Esophagus squamous epithelium (tissue), 5 donors: ENCODE measurements around the gene FAM20C. TPM values are rescaled to one million over a fixed set of nuclear protein-coding genes. Genes with fewer than 3 reads are reported as not detected.

Experiments
- DNase-seq: peaks from one replicate; lab custom pipeline; 2025; lab: John Stamatoyannopoulos, UW
- H3K27ac ChIP-seq, 4 donors: fragments of 200-600 bp; sonication (generic); one replicate each; pipeline ENCODE4 v1.5.1; 2016 to 2019; ENCODE audit warnings: mild to moderate bottlenecking in 1 of 4
- H3K27me3 ChIP-seq, 4 donors: fragments of 200-600 bp; sonication (generic); 1 replicate in 3 of 4; 2 replicates in 1 of 4; pipeline versions ENCODE4 v1.5.1 to v1.6.0; 2017 to 2021; ENCODE audit warnings: antibody characterized with exemption in 1 of 4
- H3K36me3 ChIP-seq, 3 donors: fragments of 200-600 bp; sonication (generic); one replicate each; pipeline ENCODE4 v1.5.1; 2016 to 2019
- H3K4me1 ChIP-seq, 3 donors: fragments of 200-600 bp; sonication (generic); one replicate each; pipeline ENCODE4 v1.5.1; 2017 to 2019
- H3K4me3 ChIP-seq, 4 donors: fragments of 200-600 bp; sonication (generic); 1 replicate in 3 of 4; 2 replicates in 1 of 4; pipeline ENCODE4 v1.5.1; 2016 to 2019; ENCODE audit warnings: mild to moderate bottlenecking in 2 of 4, moderate library complexity in 1 of 4
- H3K9me3 ChIP-seq, 3 donors: fragments of 200-600 bp; sonication (generic); one replicate each; pipeline ENCODE4 v1.5.1; 2016 to 2019
- POLR2A ChIP-seq, 4 donors: fragments of 450-650 bp; IDR thresholded peaks; one replicate each; pipeline ENCODE4 v1.6.1; 2017; ENCODE audit warnings: antibody characterized with exemption in 4 of 4, mild to moderate bottlenecking in 4 of 4, moderate library complexity in 3 of 4
- WGBS, 2 donors: methylation state at CpG; one replicate each; pipeline ENCODE4 v1.1.5; 2018; 5-methylcytosine and 5-hydroxymethylcytosine counted together
- intact Hi-C: fragments of 100-400 bp; cut with DNase I; formaldehyde crosslinking; loops from one replicate; pipeline ENCODE4 v1.15.0; 2022
- total RNA-seq, 4 donors: library from RNA; depleted of rRNA; stranded (reverse); fragments of >200 nt; gene quantifications; one replicate each; pipeline ENCODE4 v1.1.0, GENCODE V29; 2016
- TF ChIP-seq, protein P1 (sequence below), 6 experiments: fragments of 450-650 bp in 4 of 6; fragments of 200-600 bp in 2 of 6; sonication (generic) in 2 of 6; IDR thresholded peaks; one replicate each; pipeline ENCODE4 v1.5.1; 2016 to 2019; ENCODE audit warnings: antibody characterized with exemption in 6 of 6, mild to moderate bottlenecking in 4 of 6, moderate library complexity in 4 of 6
- donor health status: DM: yes; HTN: yes; CAD: no.

Gene FAM20C
- total RNA-seq, 4 donors from 2014 or later, result 8.5 to 16.0 (median 13.7) TPM

DNA sequence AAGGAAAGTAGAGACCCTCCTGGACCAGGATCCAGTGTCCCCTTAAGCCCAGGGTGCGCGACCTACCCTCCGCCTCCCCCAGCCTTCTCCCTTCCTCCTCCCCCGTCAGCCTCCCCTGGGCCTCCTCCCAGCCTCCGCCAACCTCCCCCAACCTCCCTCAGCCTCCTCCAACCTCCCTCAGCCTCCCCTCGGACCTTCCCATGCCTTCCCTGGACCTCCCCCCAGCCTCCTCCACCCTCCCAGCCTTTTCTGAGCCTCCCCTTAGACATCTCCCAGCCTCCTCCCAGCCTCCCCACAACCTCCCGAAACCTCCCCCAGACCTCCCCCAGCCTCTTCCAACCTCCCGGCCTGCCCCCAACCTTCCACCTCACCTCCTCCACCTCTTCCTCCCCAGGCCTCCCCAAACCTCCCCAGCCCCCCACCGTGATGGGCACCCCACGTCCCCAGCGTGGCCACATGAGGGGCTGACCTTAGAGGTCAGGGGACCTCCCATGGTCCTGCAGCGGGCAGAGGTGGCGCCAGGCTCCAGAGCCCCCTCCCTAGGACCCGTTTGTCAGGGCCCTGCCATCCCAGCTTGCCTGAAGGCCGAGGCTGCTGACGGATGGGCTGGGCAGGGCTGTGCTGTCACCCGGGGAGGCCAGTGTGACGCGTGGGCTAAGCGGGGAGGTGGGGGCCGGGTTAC, 18.8 kb downstream of the FAM20C start:
- no peak for DNase-seq
- WGBS, 2 donors, result 93 to 97% methylated on average over 6 to 7 of the region's 21 CpGs
- no peak for TF ChIP-seq POLR2A (IDR thresholded peaks at IDR 0.05)
- TF ChIP-seq, protein P1, sequence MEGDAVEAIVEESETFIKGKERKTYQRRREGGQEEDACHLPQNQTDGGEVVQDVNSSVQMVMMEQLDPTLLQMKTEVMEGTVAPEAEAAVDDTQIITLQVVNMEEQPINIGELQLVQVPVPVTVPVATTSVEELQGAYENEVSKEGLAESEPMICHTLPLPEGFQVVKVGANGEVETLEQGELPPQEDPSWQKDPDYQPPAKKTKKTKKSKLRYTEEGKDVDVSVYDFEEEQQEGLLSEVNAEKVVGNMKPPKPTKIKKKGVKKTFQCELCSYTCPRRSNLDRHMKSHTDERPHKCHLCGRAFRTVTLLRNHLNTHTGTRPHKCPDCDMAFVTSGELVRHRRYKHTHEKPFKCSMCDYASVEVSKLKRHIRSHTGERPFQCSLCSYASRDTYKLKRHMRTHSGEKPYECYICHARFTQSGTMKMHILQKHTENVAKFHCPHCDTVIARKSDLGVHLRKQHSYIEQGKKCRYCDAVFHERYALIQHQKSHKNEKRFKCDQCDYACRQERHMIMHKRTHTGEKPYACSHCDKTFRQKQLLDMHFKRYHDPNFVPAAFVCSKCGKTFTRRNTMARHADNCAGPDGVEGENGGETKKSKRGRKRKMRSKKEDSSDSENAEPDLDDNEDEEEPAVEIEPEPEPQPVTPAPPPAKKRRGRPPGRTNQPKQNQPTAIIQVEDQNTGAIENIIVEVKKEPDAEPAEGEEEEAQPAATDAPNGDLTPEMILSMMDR (IDR thresholded peaks at IDR 0.05), result no peak
- H3K9me3 ChIP-seq, result no peaks in the 10 kb centered on the region
- H3K4me1 ChIP-seq, result peaks cover 0 to 27% (median 0%) of the 10 kb centered on the region in 3 donors
- peaks cover 0 to 40% (median 0%) of the 10 kb centered on the region in 3 donors for H3K36me3 ChIP-seq
- no peak overlapping the region for H3K27ac ChIP-seq
- no peak overlapping the region for H3K4me3 ChIP-seq
- intact Hi-C loops, result no loop called here
- no peaks in the 10 kb centered on the region for H3K27me3 ChIP-seq

DNA sequence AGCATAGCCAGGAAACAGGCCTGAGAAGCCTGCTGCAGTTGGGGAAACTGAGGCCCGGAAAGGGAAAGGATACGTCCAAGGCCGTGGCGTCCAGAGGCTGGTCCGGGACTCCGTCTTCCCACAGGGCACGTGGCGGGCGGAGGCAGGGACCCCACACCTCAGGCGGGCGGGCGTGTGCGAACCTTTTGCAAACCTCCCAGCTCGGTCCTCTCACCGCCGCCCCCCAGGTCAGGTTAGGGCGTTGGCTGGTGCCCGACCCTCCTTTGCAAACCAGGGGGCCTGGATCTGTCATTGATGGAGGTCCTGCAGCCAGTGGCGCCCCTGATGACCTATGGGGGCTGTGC, 19.3 kb downstream of the FAM20C start:
- 80 to 89% methylated on average over 1 to 7 of the region's 19 CpGs for WGBS, 2 donors
- H3K27me3 ChIP-seq, result no peaks in the 10 kb centered on the region
- peaks cover 0 to 35% (median 0%) of the 10 kb centered on the region in 3 donors for H3K36me3 ChIP-seq
- peaks cover 0 to 32% (median 0%) of the 10 kb centered on the region in 3 donors for H3K4me1 ChIP-seq
- intact Hi-C loops, result no loop called here
- TF ChIP-seq, protein P1 (IDR thresholded peaks at IDR 0.05), result no peak
- H3K27ac ChIP-seq, result no peak overlapping the region
- DNase-seq, result no peak
- H3K9me3 ChIP-seq, result no peaks in the 10 kb centered on the region
- no peak overlapping the region for H3K4me3 ChIP-seq

- WGBS, 2 donors, result 93 to 95% methylated on average over 14 of the region's 14 CpGs
- Histone ChIP-seq H3K9me3 (no peaks in the 10 kb centered on the region), H3K4me1 (peaks cover 0 to 38% (median 0%) of the 10 kb centered on the region in 3 donors), H3K36me3 (peaks cover 0 to 46% (median 0%) of the 10 kb centered on the region in 3 donors), H3K27ac (no peak overlapping the region), H3K4me3 (no peak overlapping the region), H3K27me3 (no peaks in the 10 kb centered on the region)
- intact Hi-C loops, result no loop called here
- TF ChIP-seq, protein P1 (IDR thresholded peaks at IDR 0.05), result no peak
- DNase-seq, result no peak
These were observed 20.4 kb downstream of the FAM20C start for GRCh38 chr7:212754-213153.

- H3K4me3 ChIP-seq, result no peak overlapping the region
- no peaks in the 10 kb centered on the region for H3K9me3 ChIP-seq
- no peaks in the 10 kb centered on the region for H3K27me3 ChIP-seq
- intact Hi-C loops, result no loop called here
- no peak overlapping the region for H3K27ac ChIP-seq
- DNase-seq, result no peak
- TF ChIP-seq, protein P1 (IDR thresholded peaks at IDR 0.05), result no peak
- no peak for TF ChIP-seq POLR2A (IDR thresholded peaks at IDR 0.05)
- H3K4me1 ChIP-seq, result peaks cover 0 to 33% (median 0%) of the 10 kb centered on the region in 3 donors
- 81 to 86% methylated on average over 18 to 24 of the region's 27 CpGs for WGBS, 2 donors
- H3K36me3 ChIP-seq, result peaks cover 0 to 51% (median 0%) of the 10 kb centered on the region in 3 donors
These were observed 21.1 kb downstream of the FAM20C start for GRCh38 chr7:213324-213993.
